ENCODE results near the gene ZNF500.

- TF ChIP-seq CTCF (IDR thresholded peaks at IDR 0.05; ENCODE audit: insufficient read depth, low read depth, low read length) (no peak), EZH2 (IDR thresholded peaks at IDR 0.05; ENCODE audit: insufficient read depth, low read length) (no peak)
Observed at GRCh38 chr16:4736546-4736945, 30.4 kb downstream of the ZNF500 start.

Measured in astrocyte (in vitro differentiated cells and primary cell).